Smooth muscle cell of the brain vasculature (primary cell): Measurements from ENCODE around the gene SND1.

Experiments used
- DNase-seq: peaks from one replicate; pipeline ENCODE4 v3.0.0-alpha.2; 2012; ENCODE audit warnings: low read depth, low spot score

SND1 gene

DNA sequence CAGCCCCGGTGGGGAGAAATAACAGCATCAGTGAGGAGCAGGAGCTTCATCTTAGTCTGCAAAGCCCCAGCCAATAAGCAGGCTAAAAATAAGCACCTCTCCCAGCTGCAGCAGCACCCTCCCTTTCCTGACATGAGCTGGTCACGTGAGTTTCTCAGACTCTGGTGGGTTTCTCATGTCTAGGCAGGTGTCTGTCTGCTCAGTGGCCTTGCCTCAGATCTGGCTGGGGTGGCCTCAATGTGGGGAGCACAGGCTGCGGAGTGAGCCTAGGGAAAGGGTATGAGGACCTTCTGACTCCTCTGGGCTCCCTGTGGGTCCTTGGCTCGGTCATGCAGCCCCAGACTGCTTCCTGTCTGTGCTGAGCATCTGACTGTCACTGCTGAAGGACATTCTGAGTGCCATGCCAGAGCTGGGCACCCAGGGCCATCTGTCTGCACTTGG is 460.8 kb downstream of the SND1 start:
- DNase-seq = no peak

GRCh38 chr7:128113839-128114238 is 461.8 kb downstream of the SND1 start:
- DNase-seq = no peak

DNA sequence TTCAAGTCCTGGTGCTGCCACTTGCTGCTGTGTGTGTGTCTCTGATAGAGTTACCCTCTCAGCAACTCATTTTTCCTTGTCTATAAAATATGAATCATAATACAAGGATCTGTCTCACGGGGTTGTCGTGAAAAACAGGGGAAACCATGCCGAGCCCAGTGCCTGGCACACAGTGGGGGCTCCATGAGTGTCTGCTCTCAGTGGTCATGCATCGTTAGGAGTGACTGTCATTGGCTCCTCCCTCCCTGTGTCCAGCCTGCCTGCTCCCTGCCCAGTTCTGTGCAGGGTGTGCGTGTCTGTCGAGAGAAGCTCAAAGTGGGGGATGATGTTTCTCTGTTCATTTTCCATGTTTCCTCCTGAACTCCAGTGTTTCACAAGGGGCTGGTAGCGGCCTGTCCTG is 462.8 kb downstream of the SND1 start:
- no peak for DNase-seq

- DNase-seq = no peak
These were observed 463.4 kb downstream of the SND1 start for GRCh38 chr7:128115336-128115820.

DNA sequence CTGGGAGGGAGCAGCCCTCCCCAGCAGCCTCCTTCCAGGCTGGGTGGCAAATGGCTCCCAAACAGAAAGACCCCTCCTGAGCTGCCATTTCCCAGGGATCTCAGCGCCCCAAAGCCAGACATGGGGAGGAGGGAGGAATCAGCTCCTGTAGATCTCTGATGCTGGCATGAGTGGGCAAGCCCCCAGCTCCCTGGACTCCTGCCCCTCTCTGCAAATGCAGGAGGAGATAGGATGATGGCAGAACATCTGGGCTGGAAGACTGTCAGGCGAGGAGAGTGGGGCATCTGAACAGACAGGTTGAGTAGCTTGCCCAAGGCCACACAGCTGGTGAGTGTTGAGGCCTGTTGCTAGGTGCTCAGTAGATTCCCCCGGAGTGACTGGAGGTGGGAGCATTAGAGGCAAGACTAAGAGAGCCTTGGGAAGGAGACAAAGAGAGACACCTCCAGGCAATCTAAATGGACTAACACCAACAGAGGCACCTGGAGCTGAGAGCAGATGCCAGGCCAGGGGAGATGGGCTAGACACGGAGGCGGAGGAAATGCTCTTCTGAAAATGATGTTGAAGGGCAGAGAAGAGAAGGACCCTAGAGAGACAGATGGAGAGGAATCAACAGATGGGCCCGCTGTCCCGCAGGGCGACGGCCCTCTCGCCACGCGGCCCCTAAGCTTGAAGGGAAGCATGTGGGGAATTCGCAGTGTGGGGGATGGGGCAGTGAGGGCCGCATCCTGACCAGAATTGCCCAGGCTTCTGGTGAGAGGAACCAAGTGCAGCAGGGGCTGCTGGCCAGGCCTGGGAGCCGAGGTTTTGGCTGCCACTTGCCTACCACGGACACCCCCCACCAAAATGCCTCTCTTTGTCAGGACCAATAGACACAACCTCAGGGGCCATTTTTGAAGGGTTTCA is 464.1 kb downstream of the SND1 start:
- DNase-seq = no peak

- DNase-seq = no peak
These were observed 464.7 kb downstream of the SND1 start for GRCh38 chr7:128116740-128117139.

DNA sequence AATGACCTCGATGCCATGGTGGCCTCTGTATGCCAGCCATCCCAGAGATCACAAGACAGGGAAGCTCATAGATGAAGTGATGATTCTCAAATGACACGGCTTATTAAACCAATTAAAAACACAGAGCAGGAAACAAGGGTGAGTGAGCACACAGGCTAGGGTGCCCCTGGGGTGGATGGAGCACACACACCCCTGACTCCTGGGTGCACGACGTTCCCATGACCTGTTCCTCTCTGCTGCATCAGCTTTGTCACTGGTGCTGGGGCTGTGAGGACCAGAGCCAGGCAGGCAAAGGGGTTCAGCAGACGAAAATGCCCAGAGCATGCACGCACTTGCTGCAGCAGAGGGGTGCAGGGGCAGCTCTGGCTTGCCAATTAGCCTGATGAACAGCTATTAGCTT is 465.7 kb downstream of the SND1 start:
- DNase-seq = no peak

DNA sequence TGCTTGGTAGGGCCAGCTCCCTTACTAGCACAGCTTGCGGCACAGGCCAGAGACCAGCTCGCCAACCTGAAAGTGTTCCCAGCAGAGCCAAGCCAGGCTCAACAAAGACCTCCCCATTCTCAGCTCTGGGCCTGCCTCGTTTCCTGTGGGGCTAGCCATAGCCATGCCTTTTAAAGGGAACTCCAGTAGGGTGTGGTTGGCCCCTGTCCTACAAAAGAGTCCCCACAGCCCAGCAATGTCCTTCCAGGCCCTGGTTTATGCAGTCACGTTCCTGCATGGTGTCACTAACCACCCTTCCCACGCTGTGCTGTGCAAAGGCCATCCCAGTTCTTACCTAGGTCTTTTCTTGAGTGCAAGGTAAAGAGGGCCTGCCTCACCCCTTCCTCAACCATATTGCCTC is 467.0 kb downstream of the SND1 start:
- DNase-seq = no peak

- no peak for DNase-seq
These were observed 468.1 kb downstream of the SND1 start for GRCh38 chr7:128120116-128120515.

DNA sequence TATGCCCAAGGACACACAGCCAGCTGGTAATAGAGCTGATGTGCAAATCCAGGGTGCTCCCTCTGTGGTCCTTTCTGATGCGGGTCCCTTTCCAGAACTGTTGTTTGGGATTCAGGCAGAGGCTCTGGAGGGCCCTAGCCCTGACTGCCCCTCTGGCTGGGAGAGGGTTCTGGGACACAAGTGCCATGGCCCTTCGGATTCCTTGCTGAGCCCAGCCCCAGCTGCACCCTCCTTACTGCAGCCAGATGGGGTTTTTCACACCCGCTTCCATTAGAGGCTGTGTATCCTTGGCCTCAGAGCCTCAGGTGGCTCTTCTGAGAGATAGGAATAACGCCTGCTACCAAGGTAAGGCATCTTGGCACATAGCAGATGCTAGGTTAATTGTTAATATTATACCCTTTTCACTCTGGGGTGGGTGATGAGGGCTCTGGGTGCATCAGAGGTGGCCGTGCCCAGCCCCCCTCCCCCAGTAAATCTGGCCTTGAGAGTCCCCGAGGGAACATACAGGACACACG is 469.0 kb downstream of the SND1 start:
- DNase-seq = no peak

DNA sequence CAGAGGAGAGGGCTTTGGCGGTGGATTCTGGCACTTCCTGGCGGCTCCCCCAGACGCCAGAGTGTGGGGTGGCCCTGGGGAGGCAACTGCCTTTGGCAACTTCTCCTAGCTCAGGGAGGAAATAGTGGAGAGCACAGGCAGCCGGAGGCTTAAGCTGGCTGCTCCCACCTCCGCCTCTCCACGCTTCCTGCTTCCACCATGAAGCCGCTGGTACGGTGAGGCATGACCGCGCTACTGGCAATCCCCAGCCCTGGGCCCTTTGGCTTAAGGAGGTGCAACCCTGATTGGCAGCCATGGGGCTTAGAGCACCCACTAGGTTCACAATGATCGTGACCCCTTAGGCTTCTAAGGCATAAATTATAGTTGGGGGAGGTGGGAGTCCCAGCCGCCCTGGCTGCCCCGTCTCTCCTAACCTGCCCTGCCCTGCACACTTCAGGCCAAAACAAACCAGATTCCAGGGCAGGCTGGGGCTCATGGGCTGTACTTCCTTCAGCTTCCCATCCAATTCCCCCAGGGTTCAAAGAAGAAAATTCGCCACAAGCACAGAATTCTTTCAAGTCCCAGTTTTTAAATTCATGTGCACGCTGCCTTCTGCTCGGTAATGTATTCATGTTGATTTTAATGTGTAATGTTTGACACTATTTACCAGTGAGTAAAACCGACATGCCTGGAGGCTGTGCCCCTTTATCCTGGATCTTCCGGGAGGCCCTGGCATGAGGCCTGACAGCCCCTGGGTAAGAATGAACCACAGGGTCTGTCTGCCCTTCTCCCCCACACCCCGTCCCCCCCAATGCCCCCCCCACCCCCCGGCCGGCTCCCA is 469.9 kb downstream of the SND1 start:
- no peak for DNase-seq

DNA sequence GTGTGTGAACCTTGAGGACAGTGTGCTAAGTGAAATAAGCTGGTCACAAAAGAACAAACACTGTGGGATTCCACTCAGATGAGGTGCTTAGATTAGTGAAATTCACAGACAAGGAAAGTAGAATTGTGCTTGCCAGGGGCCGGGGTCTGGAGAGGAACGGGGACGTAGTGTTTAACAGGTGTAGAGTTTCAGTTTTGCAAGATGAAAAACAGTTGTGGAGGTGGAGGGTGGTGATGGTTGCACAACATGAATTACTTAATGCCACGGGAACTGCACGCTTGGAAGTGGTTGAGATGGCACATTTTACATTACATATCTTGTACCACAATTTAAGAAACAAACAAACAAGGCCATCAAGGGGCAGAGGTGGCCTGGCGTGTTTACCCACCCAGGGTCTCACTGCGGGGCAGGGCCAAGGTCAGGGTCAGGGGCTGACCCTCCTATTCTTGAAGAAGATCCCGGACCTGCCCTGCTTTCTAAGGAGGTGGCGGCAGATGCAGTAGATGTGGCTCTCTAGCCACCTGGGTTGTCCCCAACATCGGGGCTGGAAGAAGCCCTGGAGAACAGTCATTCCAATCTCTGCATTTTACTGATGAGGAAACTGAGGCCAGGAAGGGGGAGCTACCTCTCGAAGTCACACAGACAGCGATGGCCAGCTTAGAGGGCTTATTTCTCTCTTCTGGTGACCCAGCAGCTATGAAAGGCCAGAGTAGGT is 470.7 kb downstream of the SND1 start:
- DNase-seq = no peak

DNA sequence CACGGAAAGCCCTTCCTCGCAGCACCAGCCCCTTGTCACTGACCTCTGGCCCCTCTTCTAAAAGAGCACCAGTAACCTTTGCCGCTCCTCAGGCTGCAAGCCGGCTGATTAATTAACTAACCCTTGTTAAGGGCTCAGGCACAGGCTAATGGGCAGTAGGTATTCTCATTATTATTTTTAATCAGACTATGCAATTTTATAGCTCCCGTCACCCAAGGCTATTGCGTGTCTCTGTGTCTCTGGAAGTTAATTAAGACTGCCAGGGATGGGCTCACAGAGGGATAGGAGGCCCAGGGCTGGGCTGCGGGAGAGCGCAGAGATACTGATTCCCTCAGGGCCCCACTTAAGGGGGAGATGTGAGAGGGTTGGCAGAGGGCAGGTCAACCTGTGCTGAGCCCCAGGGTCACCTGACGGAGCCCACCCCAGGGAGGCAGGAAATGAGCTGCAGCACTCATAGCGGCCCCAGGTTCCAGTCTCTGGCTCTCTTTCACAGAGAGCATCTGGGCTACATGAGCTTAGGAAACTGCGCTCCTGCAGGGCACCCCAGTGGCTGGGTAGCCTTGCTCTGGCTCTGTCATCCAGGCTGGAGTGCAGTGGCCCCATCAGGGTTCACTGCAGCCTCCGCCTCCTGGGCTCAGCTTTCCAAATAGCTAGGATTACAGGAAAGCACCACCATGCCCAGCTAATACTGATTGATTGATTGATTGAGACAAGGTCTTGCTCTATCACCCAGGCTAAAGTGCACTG is 471.5 kb downstream of the SND1 start:
- DNase-seq = no peak

DNA sequence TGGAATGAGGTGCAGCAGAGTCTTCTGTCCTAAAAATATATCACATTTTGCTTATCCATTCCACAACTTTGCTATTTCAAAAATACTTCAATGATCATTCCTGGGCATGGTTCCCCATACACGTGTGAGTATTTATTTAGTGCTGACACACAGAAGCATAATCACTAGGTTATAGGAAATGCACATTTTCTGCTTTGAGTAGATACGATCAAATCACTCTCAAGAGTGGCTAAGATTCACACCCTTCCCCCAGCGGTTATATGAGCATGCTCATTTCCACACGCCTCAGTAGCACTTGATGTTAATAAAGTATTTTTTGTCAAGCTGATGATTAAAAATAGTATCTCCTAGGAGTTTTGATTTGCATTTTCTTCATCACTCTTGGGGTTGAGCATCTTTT is 472.8 kb downstream of the SND1 start:
- no peak for DNase-seq

DNA sequence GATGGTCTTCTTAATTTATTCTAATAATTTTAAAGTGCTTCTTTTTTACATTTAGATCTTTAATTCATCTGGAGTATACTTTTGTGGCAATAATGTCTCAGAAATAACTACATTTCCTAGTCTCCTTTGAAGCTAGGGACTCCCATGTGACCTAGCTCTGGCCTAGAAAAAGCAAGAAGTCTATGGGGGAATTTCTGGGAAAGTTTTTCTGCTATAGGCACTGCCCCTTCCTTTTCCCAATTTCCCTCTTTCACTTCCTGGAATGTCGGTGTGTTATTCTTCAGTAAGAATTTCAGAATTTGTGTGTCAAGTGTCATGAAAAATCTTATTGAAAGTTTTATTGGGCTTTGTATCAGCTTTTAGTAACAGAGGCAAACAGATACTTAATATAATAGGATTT is 473.8 kb downstream of the SND1 start:
- no peak for DNase-seq

DNA sequence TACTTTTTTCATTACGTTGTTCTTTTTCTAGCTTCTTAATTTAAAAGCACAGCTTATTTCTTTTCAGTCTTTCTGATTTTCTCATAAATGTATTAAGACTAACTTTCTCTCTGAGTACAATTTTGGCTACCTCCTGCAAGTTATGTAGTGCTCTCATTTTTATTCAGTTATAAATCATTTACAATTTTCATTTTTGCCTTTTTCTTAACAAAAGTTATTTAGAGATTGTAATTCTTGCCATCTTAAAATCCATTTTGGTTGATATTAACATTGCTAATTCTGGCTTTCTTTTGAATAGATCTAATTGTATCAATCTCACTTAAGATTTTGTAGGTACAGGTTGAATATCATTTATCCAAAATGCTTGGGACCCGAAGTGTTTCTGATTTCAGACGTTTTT is 476.4 kb downstream of the SND1 start:
- DNase-seq = no peak

- no peak for DNase-seq
These were observed 477.4 kb downstream of the SND1 start for GRCh38 chr7:128129224-128129864.

GRCh38 chr7:128131115-128131514 is 479.1 kb downstream of the SND1 start:
- DNase-seq = no peak

DNA sequence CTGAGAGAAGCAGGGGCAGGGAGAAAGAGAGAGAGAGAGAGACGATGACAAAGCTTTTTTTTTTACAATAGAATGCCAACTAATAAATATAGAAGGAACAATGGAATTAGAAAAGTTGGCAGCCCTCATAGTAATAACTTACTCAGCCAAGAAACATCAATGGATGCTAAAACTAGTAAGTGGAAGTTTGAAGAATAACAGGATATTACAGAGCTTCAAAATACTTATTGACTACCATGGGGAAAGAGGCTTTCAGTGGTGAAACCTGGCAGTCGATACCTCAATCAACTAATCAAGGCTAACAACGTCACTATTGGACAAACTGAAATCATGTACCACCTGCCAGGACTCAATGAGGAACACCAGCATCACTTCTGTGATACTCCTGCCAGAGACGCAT is 479.7 kb downstream of the SND1 start:
- DNase-seq = no peak

DNA sequence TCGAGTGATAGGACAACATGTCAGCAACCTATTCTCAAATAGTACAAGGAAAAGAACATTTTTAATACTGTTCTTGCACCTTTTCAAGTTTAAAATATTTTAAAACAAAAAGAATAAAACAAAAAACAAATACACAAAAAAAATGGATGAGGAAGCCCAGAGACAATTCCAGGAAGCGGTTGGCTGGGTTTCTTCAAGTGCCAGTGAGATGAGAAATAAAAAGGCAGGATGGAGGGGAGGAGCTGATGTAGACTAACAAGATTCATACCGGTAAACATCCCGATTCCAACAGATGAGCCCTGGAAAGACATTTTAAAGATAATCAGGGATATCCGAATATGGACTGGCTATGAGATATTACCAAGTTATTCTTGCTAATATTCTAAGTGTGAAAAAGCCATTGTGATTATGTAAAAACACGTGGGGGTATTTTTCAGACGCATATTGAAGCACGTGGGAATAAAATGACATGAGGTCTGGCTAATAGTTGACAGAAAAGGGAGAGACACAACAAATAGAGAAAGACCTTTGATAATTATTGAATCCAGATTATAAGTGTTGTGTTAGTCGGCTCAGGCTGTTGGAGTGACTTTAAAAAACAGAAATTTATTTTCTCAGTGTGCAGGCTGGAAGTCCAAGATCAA is 480.6 kb downstream of the SND1 start:
- DNase-seq = no peak
